ENCODE results near the gene KLF4.

Gene KLF4

GRCh38 chr9:107455425-107456135, 34.0 kb downstream of the KLF4 start:
- no peak for DNase-seq (ENCODE audit: extremely low read depth in 1 of 2, low read depth in 1 of 2)

DNA sequence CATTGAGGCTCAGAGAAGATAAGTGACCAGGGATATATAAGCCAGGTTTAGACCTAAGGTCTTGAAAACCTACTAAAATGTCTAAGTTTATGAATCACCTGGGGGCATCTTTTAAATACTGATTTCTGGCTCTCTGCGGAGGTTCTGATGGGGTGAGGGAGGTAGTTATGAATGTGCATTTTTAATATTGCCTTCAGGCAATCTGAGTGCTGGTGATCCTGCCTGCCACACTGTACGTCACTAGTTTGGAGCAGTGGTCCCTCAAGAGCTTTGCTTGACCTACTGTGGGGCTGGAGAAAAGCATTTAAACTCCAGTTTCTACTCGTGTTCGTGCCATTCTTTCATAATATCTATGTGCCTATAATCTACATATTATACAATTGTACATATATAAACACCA, 36.1 kb downstream of the KLF4 start:
- DNase-seq (ENCODE audit: extremely low read depth in 1 of 2, low read depth in 1 of 2), result no peak

- no peak for DNase-seq (ENCODE audit: extremely low read depth in 1 of 2, low read depth in 1 of 2)
These were observed 41.7 kb downstream of the KLF4 start for GRCh38 chr9:107447834-107448233.

- DNase-seq (ENCODE audit: extremely low read depth in 1 of 2, low read depth in 1 of 2), result no peak
These were observed 42.5 kb downstream of the KLF4 start for GRCh38 chr9:107447081-107447480.

GRCh38 chr9:107446491-107446890, 43.1 kb downstream of the KLF4 start:
- no peak for DNase-seq (ENCODE audit: extremely low read depth in 1 of 2, low read depth in 1 of 2)

DNA sequence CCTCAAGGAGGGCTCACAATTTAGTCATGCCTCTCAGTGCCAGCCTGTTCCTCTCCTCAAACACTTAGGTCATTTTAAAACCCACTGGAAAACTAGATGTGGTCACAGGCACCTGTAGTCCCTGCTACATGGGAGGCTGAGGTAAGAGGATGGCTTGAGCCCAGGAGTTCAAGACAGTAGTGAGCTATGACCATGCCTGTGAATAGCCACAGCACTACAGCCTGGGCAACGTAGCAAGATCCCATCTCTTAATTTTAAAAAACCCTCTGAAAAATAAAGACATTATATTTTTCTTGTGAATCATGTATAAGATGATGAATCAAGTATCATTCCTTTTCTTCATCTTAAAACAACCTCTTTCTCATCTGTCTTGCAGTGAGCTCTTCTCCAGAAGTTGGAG, 45.8 kb downstream of the KLF4 start:
- no peak for DNase-seq (ENCODE audit: extremely low read depth in 1 of 2, low read depth in 1 of 2)

DNA sequence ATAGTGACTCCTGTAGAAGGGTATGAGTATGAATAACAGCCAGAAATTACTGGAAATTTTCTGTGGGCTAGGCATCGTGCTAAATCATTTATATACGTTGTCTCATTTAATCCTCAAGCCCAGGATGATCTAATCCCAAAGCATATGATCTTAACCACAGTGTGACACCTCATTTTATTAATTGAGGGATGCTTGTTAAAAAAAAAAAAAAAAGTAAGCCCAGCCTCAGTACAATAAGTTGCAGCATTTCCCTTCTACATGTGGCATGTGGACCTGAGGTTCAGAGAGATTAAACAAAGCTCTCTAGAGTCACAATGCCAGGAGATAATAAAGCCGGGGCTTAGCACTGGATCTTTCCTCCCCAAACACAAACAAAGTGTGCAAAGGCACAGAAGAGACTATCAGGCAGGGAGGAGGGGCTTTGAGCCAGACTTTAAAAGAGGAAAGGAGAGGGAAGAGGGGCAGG, 49.5 kb downstream of the KLF4 start:
- no peak for DNase-seq (ENCODE audit: extremely low read depth in 1 of 2, low read depth in 1 of 2)

DNA sequence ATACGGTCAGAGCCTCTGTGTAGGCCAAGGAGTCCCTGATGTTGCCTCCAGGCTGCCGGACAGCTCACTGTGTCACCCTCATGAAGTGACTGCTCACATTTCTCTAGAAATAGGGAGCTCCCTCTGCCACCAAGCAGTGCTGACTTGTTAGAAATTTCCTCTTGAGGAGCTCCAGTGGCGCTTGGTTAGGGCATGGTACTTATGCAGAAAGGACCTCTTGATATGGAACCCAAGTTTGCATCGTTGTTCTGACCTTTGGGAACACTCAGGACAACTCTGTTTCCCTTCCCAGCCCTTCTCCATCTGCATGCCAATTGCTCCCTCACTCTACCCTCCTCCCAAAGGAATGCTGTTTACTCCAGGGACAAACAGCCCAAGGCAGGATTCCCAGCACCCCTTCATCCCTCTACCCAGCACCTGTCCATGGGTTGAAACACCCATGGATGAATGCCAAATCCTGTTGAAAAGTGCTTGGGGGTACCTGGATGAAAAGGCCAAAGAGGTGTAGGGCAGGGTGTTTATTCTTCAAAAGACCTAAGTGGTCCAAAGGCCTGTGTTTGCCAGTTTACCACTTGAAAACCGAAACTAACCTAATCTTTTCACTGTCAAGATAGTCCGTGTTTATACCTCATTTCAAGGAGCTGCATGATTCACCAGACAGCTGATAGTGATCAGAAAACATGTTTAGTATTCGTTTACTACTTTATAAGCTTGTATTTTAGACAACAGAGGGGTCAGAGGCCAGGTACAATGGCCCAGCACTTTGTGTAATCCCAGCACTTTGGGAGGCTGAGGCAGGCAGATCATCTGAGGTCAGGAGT, 51.1 kb downstream of the KLF4 start:
- no peak for DNase-seq (ENCODE audit: extremely low read depth in 1 of 2, low read depth in 1 of 2)

DNA sequence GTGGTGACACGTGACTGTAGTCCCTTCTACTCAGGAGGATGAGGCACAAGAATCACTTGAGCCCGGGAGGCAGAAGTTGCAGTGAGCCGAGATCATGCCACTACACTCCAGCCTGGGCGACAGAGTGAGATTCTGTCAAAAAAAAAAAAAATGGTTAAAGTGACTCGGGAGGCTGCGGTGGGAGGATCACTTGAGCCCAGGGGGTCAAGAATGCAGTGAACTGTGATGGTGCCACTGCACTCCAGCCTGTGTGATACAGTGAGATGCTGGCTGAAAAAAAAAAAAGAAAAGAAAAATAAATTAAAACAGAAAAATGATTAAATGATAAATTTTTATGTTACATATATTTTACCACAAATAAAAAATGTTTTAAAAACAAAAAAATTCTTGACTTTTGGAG, 51.9 kb downstream of the KLF4 start:
- no peak for DNase-seq (ENCODE audit: extremely low read depth in 1 of 2, low read depth in 1 of 2)

DNA sequence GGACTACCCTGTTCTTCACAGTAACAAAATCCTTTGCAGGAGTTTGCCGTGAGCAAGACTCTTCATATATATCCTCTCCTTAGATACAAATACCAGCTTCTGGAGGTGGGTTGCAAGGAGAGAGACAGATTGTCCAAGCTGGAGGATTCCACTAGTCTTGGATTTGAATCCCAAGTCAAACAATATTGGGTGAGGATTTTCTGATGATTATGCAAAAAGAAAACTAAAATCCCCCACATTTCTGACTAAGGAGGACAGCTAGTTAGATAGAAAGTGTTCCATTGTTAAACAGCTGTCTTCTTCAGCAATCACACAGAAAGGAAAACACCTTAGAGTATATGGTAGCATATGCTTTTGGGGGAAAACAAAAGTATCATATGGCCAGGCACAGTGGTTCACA, 54.2 kb downstream of the KLF4 start:
- DNase-seq (ENCODE audit: extremely low read depth in 1 of 2, low read depth in 1 of 2), result no peak
